Measurements from ENCODE around the gene PTPRJ. TPM values are rescaled to one million over a fixed set of nuclear protein-coding genes. Genes with fewer than 3 reads are reported as not detected.

PTPRJ gene
- total and polyA plus RNA-seq, 2 experiments from 2014 or later: 9.3 to 16.4 TPM

- Histone ChIP-seq H3K4me2 (peak overlapping the region; percentile 97), H3K9me3 (ENCODE audit: low read depth) (no peaks in the 10 kb centered on the region), H3K79me2 (peaks cover 51% of the 10 kb centered on the region), H3K27me3 (no peaks in the 10 kb centered on the region), H3K36me3 (replicated peaks; ENCODE audit: insufficient read depth, low read depth) (no peaks in the 10 kb centered on the region), H3K27ac (peak overlapping the region; percentile 88), H3K4me3 (peak overlapping the region; percentile 96), H3K4me1 (ENCODE audit: insufficient read depth) (peaks cover 31% of the 10 kb centered on the region), H4K20me1 (ENCODE audit: insufficient read depth, poor library complexity, severe bottlenecking) (no peaks in the 10 kb centered on the region), H3K9me2 (replicated peaks; ENCODE audit: insufficient read depth) (no peaks in the 10 kb centered on the region), H2AFZ (peak overlapping the region; percentile 67)
- TF ChIP-seq CTCF (IDR thresholded peaks at IDR 0.05; ENCODE audit: poor library complexity) (no peak), EZH2 (IDR thresholded peaks at IDR 0.05; ENCODE audit: borderline replicate concordance) (no peak), EZH2phosphoT487 (IDR thresholded peaks at IDR 0.05; ENCODE audit: low read depth, severe bottlenecking, unreplicated experiment) (no peak)
- 62% methylated on average over 17 of the region's 17 CpGs for WGBS (ENCODE audit: low lambda C conversion rate, missing lambda C conversion rate)
- no peak for DNase-seq (ENCODE audit: low spot score)
Measured at GRCh38 chr11:47981667-47982404, 1.5 kb downstream of the PTPRJ start.

- no peaks in the 10 kb centered on the region for H3K9me2 ChIP-seq (replicated peaks; ENCODE audit: insufficient read depth)
- no peaks in the 10 kb centered on the region for H3K36me3 ChIP-seq (replicated peaks; ENCODE audit: insufficient read depth, low read depth)
- H3K27ac ChIP-seq: peak overlapping the region; percentile 62
- H4K20me1 ChIP-seq (ENCODE audit: insufficient read depth, poor library complexity, severe bottlenecking): no peaks in the 10 kb centered on the region
- H3K79me2 ChIP-seq: peaks cover 59% of the 10 kb centered on the region
- H2AFZ ChIP-seq: no peak overlapping the region
- H3K4me3 ChIP-seq: no peak overlapping the region
- no peaks in the 10 kb centered on the region for H3K9me3 ChIP-seq (ENCODE audit: low read depth)
- H3K4me2 ChIP-seq: peak overlapping the region; percentile 97
- TF ChIP-seq EZH2phosphoT487 (IDR thresholded peaks at IDR 0.05; ENCODE audit: low read depth, severe bottlenecking, unreplicated experiment) (no peak), CTCF (IDR thresholded peaks at IDR 0.05; ENCODE audit: poor library complexity) (no peak)
- DNase-seq (ENCODE audit: low spot score): no peak
- peaks cover 31% of the 10 kb centered on the region for H3K4me1 ChIP-seq (ENCODE audit: insufficient read depth)
- no peaks in the 10 kb centered on the region for H3K27me3 ChIP-seq
Measured at GRCh38 chr11:47982616-47983015, 2.3 kb downstream of the PTPRJ start.

- no peaks in the 10 kb centered on the region for H3K9me3 ChIP-seq (ENCODE audit: low read depth)
- no peaks in the 10 kb centered on the region for H4K20me1 ChIP-seq (ENCODE audit: insufficient read depth, poor library complexity, severe bottlenecking)
- 57% methylated on average over 10 of the region's 10 CpGs for WGBS (ENCODE audit: low lambda C conversion rate, missing lambda C conversion rate)
- H2AFZ ChIP-seq: no peak overlapping the region
- peak overlapping the region; percentile 97 for H3K4me2 ChIP-seq
- no peaks in the 10 kb centered on the region for H3K36me3 ChIP-seq (replicated peaks; ENCODE audit: insufficient read depth, low read depth)
- no peak for DNase-seq (ENCODE audit: low spot score)
- no peaks in the 10 kb centered on the region for H3K27me3 ChIP-seq
- H3K9me2 ChIP-seq (replicated peaks; ENCODE audit: insufficient read depth): no peaks in the 10 kb centered on the region
- peaks cover 31% of the 10 kb centered on the region for H3K4me1 ChIP-seq (ENCODE audit: insufficient read depth)
- H3K4me3 ChIP-seq: no peak overlapping the region
- H3K27ac ChIP-seq: peak overlapping the region; percentile 62
- TF ChIP-seq EZH2phosphoT487 (IDR thresholded peaks at IDR 0.05; ENCODE audit: low read depth, severe bottlenecking, unreplicated experiment) (no peak), CTCF (IDR thresholded peaks at IDR 0.05; ENCODE audit: poor library complexity) (no peak), EZH2 (IDR thresholded peaks at IDR 0.05; ENCODE audit: borderline replicate concordance) (no peak)
- peaks cover 70% of the 10 kb centered on the region for H3K79me2 ChIP-seq
Measured at GRCh38 chr11:47983464-47984397, 3.4 kb downstream of the PTPRJ start.

All from hepatocyte (in vitro differentiated cells).